Measurements from ENCODE around the gene HMX1. TPM values are rescaled to one million over a fixed set of nuclear protein-coding genes. Genes with fewer than 3 reads are reported as not detected.

Gene HMX1
- total RNA-seq (2022; extraction: Qiagen RNA extraction; ENCODE audit: low read depth): 0.14 to 0.17 TPM (median 0.16 TPM) in 4 of 5 replicates, not detected in the other

GRCh38 chr4:8871417-8872401, at the start of gene HMX1:
TSS of gene HMX1 (minus strand) at chr4:8871839. CDS start at chr4:8871614, 225 bp downstream.

